T-cell (primary cell): ENCODE measurements around the gene DFFB. TPM values are rescaled to one million over a fixed set of nuclear protein-coding genes. Genes with fewer than 3 reads are reported as not detected.
"Not testable (repeated sequence)": the region's sequence is repeated elsewhere in the genome, so short reads cannot be mapped to it uniquely, and the experiment has no call there.

Source experiments
- ATAC-seq, 4 experiments: fragments of 200-7000 bp in 3 of 4; fragments of 150-1000 bp in 1 of 4; cut with Tn5 transposase; replicated peaks in 1 of 4; 1 replicate in 3 of 4; 2 replicates in 1 of 4; pipeline ENCODE4 v1.10.0; 2021; ENCODE audit warnings: moderate library complexity in 3 of 4, mild to moderate bottlenecking in 2 of 4, moderate number of reproducible peaks in 1 of 4
- CTCF ChIA-PET, 2 donors: fragments of 300-600 bp; sonication (Branson Sonifier 250); formaldehyde crosslinking; loops; one replicate each; lab custom pipeline; 2022; ENCODE audit warnings: antibody characterized with exemption in 2 of 2; lab: Charles Lee
- POLR2A ChIA-PET, 2 donors: fragments of 300-600 bp; sonication (Branson Sonifier 250); formaldehyde crosslinking; loops; one replicate each; lab custom pipeline; 2022; ENCODE audit warnings: antibody characterized with exemption in 2 of 2; lab: Charles Lee
- DNase-seq, 35 experiments: peaks; one replicate each; pipeline versions ENCODE4 v3.0.0 to v3.0.0-alpha.2; 2013 to 2023
- H3K27ac ChIP-seq: one replicate; pipeline ENCODE4 v1.5.1; 2013; ENCODE audit warnings: low read length
- H3K27me3 ChIP-seq, 2 experiments: replicated peaks in 1 of 2; 1 replicate in 1 of 2; 2 replicates in 1 of 2; pipeline versions ENCODE4 v1.6.1 to v1.7.0; 2013; ENCODE audit warnings: low read length in 1 of 2, mixed read lengths in 1 of 2; ENCODE audit not compliant: control insufficient read depth in 2 of 2, insufficient read depth in 2 of 2; ENCODE audit errors: extremely low read depth in 1 of 2
- H3K36me3 ChIP-seq, 2 donors: 1 replicate in 1 of 2; 2 replicates in 1 of 2; pipeline versions ENCODE4 v1.6.1 to v1.7.0; 2013; ENCODE audit warnings: low read length in 1 of 2; ENCODE audit not compliant: control insufficient read depth in 2 of 2, insufficient read depth in 1 of 2; ENCODE audit errors: extremely low read depth in 1 of 2
- H3K4me1 ChIP-seq, 2 experiments: 1 replicate in 1 of 2; 2 replicates in 1 of 2; pipeline versions ENCODE4 v1.6.1 to v1.7.0; 2013; ENCODE audit warnings: low read length in 2 of 2, mixed read lengths in 1 of 2; ENCODE audit not compliant: insufficient read depth in 2 of 2, control insufficient read depth in 1 of 2; ENCODE audit errors: extremely low read depth in 1 of 2
- H3K4me3 ChIP-seq, 2 donors: 1 replicate in 1 of 2; 2 replicates in 1 of 2; pipeline versions ENCODE4 v1.5.1 to v1.7.0; 2013; ENCODE audit warnings: mild to moderate bottlenecking in 2 of 2, low read length in 1 of 2, moderate library complexity in 1 of 2; ENCODE audit not compliant: control insufficient read depth in 1 of 2; ENCODE audit errors: extremely low read depth in 1 of 2
- H3K9me3 ChIP-seq: 2 replicates; pipeline ENCODE4 v1.7.0; 2013
- H3K27ac Mint-ChIP-seq, 2 donors: one replicate each; pipeline ENCODE4 v1.8.0; 2020 to 2021; ENCODE audit warnings: mild to moderate bottlenecking in 2 of 2, mixed read lengths in 2 of 2
- H3K27me3 Mint-ChIP-seq, 2 donors: one replicate each; pipeline ENCODE4 v1.8.0; 2021 to 2022; ENCODE audit warnings: mixed read lengths in 2 of 2
- H3K36me3 Mint-ChIP-seq: one replicate; pipeline ENCODE4 v1.8.0; 2021; ENCODE audit warnings: mixed read lengths
- H3K4me1 Mint-ChIP-seq, 3 donors: one replicate each; pipeline ENCODE4 v1.8.0; 2020 to 2022; ENCODE audit warnings: mixed read lengths in 3 of 3, mild to moderate bottlenecking in 1 of 3
- H3K4me3 Mint-ChIP-seq, 3 donors: one replicate each; pipeline ENCODE4 v1.8.0; 2020 to 2022; ENCODE audit warnings: mild to moderate bottlenecking in 3 of 3, mixed read lengths in 3 of 3, moderate library complexity in 3 of 3
- H3K9me3 Mint-ChIP-seq, 3 donors: one replicate each; pipeline ENCODE4 v1.8.0; 2020 to 2022; ENCODE audit warnings: mixed read lengths in 3 of 3
- WGBS: methylation state at CpG from one replicate; pipeline ENCODE4 v1.1.5; 2013; ENCODE audit warnings: missing lambda C conversion rate; ENCODE audit not compliant: insufficient coverage; 5-methylcytosine and 5-hydroxymethylcytosine counted together
- total RNA-seq, 35 experiments: library from RNA in 6 of 35; stranded (reverse) in 6 of 35; fragments of 120-200 nt in 1 of 35; gene quantifications; one replicate each; pipeline versions ENCODE4 v1.2.1 to v1.2.4 and lab custom pipeline; 2013 to 2026

DFFB gene
- total RNA-seq, 5 donors from 2014 or later (not counting 1 experiment from before 2014, with no cell fraction given), result 14.9 to 24.1 (median 18.5) TPM

GRCh38 chr1:3915551-3916121 lies 58.4 kb downstream of the DFFB start:
- Mint-ChIP-seq H3K36me3 (no peaks in the 10 kb centered on the region), H3K27me3 (peaks cover 0 to 6% of the 10 kb centered on the region in 2 donors), H3K4me1 (peaks cover 0 to 7% (median 5%) of the 10 kb centered on the region in 3 donors), H3K4me3 (no peak overlapping the region), H3K27ac (no peak overlapping the region), H3K9me3 (no peaks in the 10 kb centered on the region)
- H3K36me3 ChIP-seq, result no peaks in the 10 kb centered on the region
- peaks cover 2 to 48% of the 10 kb centered on the region in 2 experiments for H3K27me3 ChIP-seq
- H3K27ac ChIP-seq, result no peak overlapping the region
- H3K4me1 ChIP-seq, result peaks cover 0 to 6% of the 10 kb centered on the region in 2 experiments
- ATAC-seq (no peak), DNase-seq (no peak)
- POLR2A ChIA-PET, result no interaction called here
- H3K9me3 ChIP-seq, result no peaks in the 10 kb centered on the region
- CTCF ChIA-PET, result interaction anchor here in 1 of 2 donors (0.6 kb wide), 1 partner anchor 18 kb away, joined by 3 read pairs; no protein-coding TSS in a partner anchor
- WGBS, result 87% methylated on average over 9 of the region's 15 CpGs
- H3K4me3 ChIP-seq, result no peak overlapping the region

- Mint-ChIP-seq H3K27ac (no peak overlapping the region), H3K4me1 (peaks cover 0 to 6% (median 6%) of the 10 kb centered on the region in 3 donors), H3K27me3 (peaks cover 0 to 4% of the 10 kb centered on the region in 2 donors), H3K9me3 (no peaks in the 10 kb centered on the region), H3K4me3 (no peak overlapping the region), H3K36me3 (no peaks in the 10 kb centered on the region)
- CTCF ChIA-PET, result no interaction called here
- no peak overlapping the region for H3K4me3 ChIP-seq
- no peak overlapping the region for H3K27ac ChIP-seq
- DNase-seq (no peak), ATAC-seq (no peak)
- POLR2A ChIA-PET, result no interaction called here
- no peaks in the 10 kb centered on the region for H3K36me3 ChIP-seq
- WGBS, result 71% methylated on average over 7 of the region's 8 CpGs
- no peaks in the 10 kb centered on the region for H3K9me3 ChIP-seq
- peaks cover 2 to 29% of the 10 kb centered on the region in 2 experiments for H3K27me3 ChIP-seq
- no peaks in the 10 kb centered on the region for H3K4me1 ChIP-seq
Observed at GRCh38 chr1:3917761-3918160, 60.5 kb downstream of the DFFB start.

GRCh38 chr1:3918359-3918758 lies 61.1 kb downstream of the DFFB start:
- H3K27ac Mint-ChIP-seq, CTCF ChIA-PET, H3K4me3 Mint-ChIP-seq, ATAC-seq, H3K27me3 Mint-ChIP-seq, H3K9me3 Mint-ChIP-seq, H3K27ac ChIP-seq, H3K4me3 ChIP-seq, H3K36me3 ChIP-seq, POLR2A ChIA-PET, H3K4me1 ChIP-seq, DNase-seq, H3K36me3 Mint-ChIP-seq, H3K9me3 ChIP-seq, H3K4me1 Mint-ChIP-seq: not testable (repeated sequence)
- 93% methylated on average over 3 of the region's 6 CpGs for WGBS
- peaks cover 2 to 29% of the 10 kb centered on the region in 2 experiments for H3K27me3 ChIP-seq

- Histone ChIP-seq H3K9me3 (no peaks in the 10 kb centered on the region), H3K27me3 (peaks cover 2 to 34% of the 10 kb centered on the region in 2 experiments), H3K4me1 (no peaks in the 10 kb centered on the region), H3K27ac (no peak overlapping the region), H3K4me3 (no peak overlapping the region), H3K36me3 (no peaks in the 10 kb centered on the region)
- no peaks in the 10 kb centered on the region for H3K9me3 Mint-ChIP-seq
- peaks cover 0 to 7% of the 10 kb centered on the region in 2 donors for H3K27me3 Mint-ChIP-seq
- H3K36me3 Mint-ChIP-seq, result no peaks in the 10 kb centered on the region
- ATAC-seq (no peak), DNase-seq (no peak)
- peaks cover 0 to 7% (median 6%) of the 10 kb centered on the region in 3 donors for H3K4me1 Mint-ChIP-seq
- POLR2A ChIA-PET, result no interaction called here
- CTCF ChIA-PET, result no interaction called here
- no peak overlapping the region for H3K4me3 Mint-ChIP-seq
- WGBS, result 81% methylated on average over 12 of the region's 15 CpGs
- H3K27ac Mint-ChIP-seq, result no peak overlapping the region
Observed at GRCh38 chr1:3918966-3919611, 61.8 kb downstream of the DFFB start.

GRCh38 chr1:3919706-3920105 lies 62.4 kb downstream of the DFFB start:
- DNase-seq (no peak), ATAC-seq (no peak)
- H3K36me3 Mint-ChIP-seq, result no peaks in the 10 kb centered on the region
- 74% methylated on average over 3 of the region's 5 CpGs for WGBS
- no peak overlapping the region for H3K27ac Mint-ChIP-seq
- no peak overlapping the region for H3K27ac ChIP-seq
- peaks cover 0 to 7% (median 6%) of the 10 kb centered on the region in 3 donors for H3K4me1 Mint-ChIP-seq
- peaks cover 0 to 7% of the 10 kb centered on the region in 2 donors for H3K27me3 Mint-ChIP-seq
- H3K4me3 ChIP-seq, result no peak overlapping the region
- no peaks in the 10 kb centered on the region for H3K36me3 ChIP-seq
- no peaks in the 10 kb centered on the region for H3K9me3 Mint-ChIP-seq
- peaks cover 2 to 34% of the 10 kb centered on the region in 2 experiments for H3K27me3 ChIP-seq
- H3K4me1 ChIP-seq, result no peaks in the 10 kb centered on the region
- H3K4me3 Mint-ChIP-seq, result no peak overlapping the region
- ChIA-PET CTCF (no interaction called here), POLR2A (no interaction called here)
- no peaks in the 10 kb centered on the region for H3K9me3 ChIP-seq

GRCh38 chr1:3921765-3922164 lies 64.5 kb downstream of the DFFB start:
- Mint-ChIP-seq H3K9me3 (no peaks in the 10 kb centered on the region), H3K27me3 (peaks cover 0 to 9% of the 10 kb centered on the region in 2 donors), H3K36me3 (no peaks in the 10 kb centered on the region), H3K27ac (no peak overlapping the region), H3K4me1 (peaks cover 0 to 7% (median 6%) of the 10 kb centered on the region in 3 donors), H3K4me3 (peak overlapping the region in 1 of 3 donors; percentile 37)
- Histone ChIP-seq H3K27ac (no peak overlapping the region), H3K4me1 (no peaks in the 10 kb centered on the region), H3K9me3 (no peaks in the 10 kb centered on the region), H3K27me3 (peaks cover 0 to 28% of the 10 kb centered on the region in 2 experiments), H3K36me3 (no peaks in the 10 kb centered on the region), H3K4me3 (no peak overlapping the region)
- 84% methylated on average over 6 of the region's 8 CpGs for WGBS
- ChIA-PET POLR2A (no interaction called here), CTCF (no interaction called here)
- DNase-seq (no peak), ATAC-seq (peak in 1 of 4 experiments; percentile 12)
